Pancreas (tissue), 10 donors: ENCODE data around the gene ZNF474. TPM values are rescaled to one million over a fixed set of nuclear protein-coding genes. Genes with fewer than 3 reads are reported as not detected.

ENCODE experiments used
- ATAC-seq, 4 donors: fragments of 200-7000 bp; cut with Tn5 transposase; one replicate each; pipeline versions ENCODE4 v1.8.0 to v1.9.1; 2020; ENCODE audit warnings: mild to moderate bottlenecking in 4 of 4, moderate library complexity in 4 of 4
- DNase-seq, 6 donors: peaks; one replicate each; pipeline ENCODE4 v3.0.0-alpha.2; 2020
- FAIRE-seq: peaks from 2 replicates; lab custom pipeline; 2012; peaks lifted over from hg19 to GRCh38; lab: Jason Lieb, UNC
- H3K27ac ChIP-seq, 4 donors: fragments of 200-600 bp; sonication (generic); 1 replicate in 3 of 4; 2 replicates in 1 of 4; pipeline versions ENCODE4 v1.5.0 to v1.8.0; 2020
- H3K27me3 ChIP-seq, 4 donors: fragments of 200-600 bp; one replicate each; pipeline ENCODE4 v1.8.0; 2021
- H3K36me3 ChIP-seq, 3 donors: fragments of 200-600 bp; sonication (generic) in 1 of 3; one replicate each; pipeline versions ENCODE4 v1.5.0 to v1.8.0; 2020 to 2021
- H3K4me1 ChIP-seq, 3 donors: fragments of 200-600 bp; one replicate each; pipeline ENCODE4 v1.8.0; 2021
- H3K4me3 ChIP-seq, 4 donors: fragments of 200-600 bp; sonication (generic) in 2 of 4; one replicate each; pipeline versions ENCODE4 v1.5.0 to v1.8.0; 2020 to 2021
- H3K9me3 ChIP-seq, 4 donors: fragments of 200-600 bp; one replicate each; pipeline ENCODE4 v1.8.0; 2021
- CTCF ChIP-seq, 4 donors: fragments of 200-600 bp; sonication (generic) in 3 of 4; IDR thresholded peaks; one replicate each; pipeline versions ENCODE4 v1.5.0 to v1.8.0; 2021; ENCODE audit warnings: antibody characterized with exemption in 4 of 4
- intact Hi-C, 3 donors: fragments of 100-400 bp; cut with DNase I; formaldehyde crosslinking; loops; one replicate each; pipeline versions ENCODE4 v1.11.1 to v1.14.2; 2022
- polyA plus RNA-seq, 2 donors: library from polyadenylated mRNA; stranded (reverse); fragments of 200-250 nt; gene quantifications; one replicate each; pipeline ENCODE4 v1.2.3, GENCODE V29; 2013
- total RNA-seq, 6 donors: library from RNA; stranded (reverse); fragmentation: NEBNext Ultra II Directional in 4 of 6; extraction: Animal tissue kit (Norgen Biotek cat#: 25700) in 4 of 6; gene quantifications; one replicate each; pipeline versions ENCODE4 v1.2.1 to v1.2.4, GENCODE V29; 2021 to 2023
- donor health status: healthy with polysubstance abuse.
- donor health status: DM: no; HTN: no; CAD: no; lungs with moderate emphysema.
- donor health status: DM: no; HTN: no; CAD: no.
- donor health status: control.
- donor health status: control.
- donor health status: Bipolar disorder and iron deficiency.
- donor health status: DM: yes; HTN: yes; CAD: no.
- donor health status: DM: no; HTN: no; CAD: no.
- donor health status: DM: no; HTN: no; CAD: no.
- donor health status: DM: yes; HTN: yes; CAD: no.

ZNF474 gene
- total and polyA plus RNA-seq, 8 donors = 0.08 to 0.56 (median 0.12) TPM; not detected in 5

GRCh38 chr5:122202952-122203351 lies 73.6 kb downstream of the ZNF474 start:
- Histone ChIP-seq H3K4me3 (no peak overlapping the region), H3K27ac (no peak overlapping the region), H3K4me1 (no peaks in the 10 kb centered on the region), H3K9me3 (no peaks in the 10 kb centered on the region), H3K27me3 (no peaks in the 10 kb centered on the region), H3K36me3 (no peaks in the 10 kb centered on the region)
- no peak for DNase-seq
- ATAC-seq = no peak
- intact Hi-C loops = no loop called here
- TF ChIP-seq CTCF (IDR thresholded peaks at IDR 0.05) = no peak
- FAIRE-seq = no peak

Other genes with a start within 250 kb of the ZNF474 start
- 1 to 10 TPM; 2.5 to 7.3 (median 4.5) TPM for gene SRFBP1, start 167.6 kb upstream of the ZNF474 start, total RNA-seq
- gene SRFBP1, start 167.6 kb upstream of the ZNF474 start, polyA plus RNA-seq = 1 to 10 TPM; 1.2 to 2.4 TPM
- gene LOX, start 51.3 kb upstream of the ZNF474 start, total RNA-seq = 10 to 100 TPM in 1 of 6 donors, 1 to 10 TPM in 5; 1.2 to 14.8 (median 4.7) TPM
- gene LOX, start 51.3 kb upstream of the ZNF474 start, polyA plus RNA-seq = 1 to 10 TPM in 1 of 2 donors, under 1 TPM in 1; 0.65 to 1.4 TPM
- gene SNCAIP, start 182.7 kb downstream of the ZNF474 start, total RNA-seq = 1 to 10 TPM in 1 of 6 donors, under 1 TPM in 4, not detected in 1; 0.03 to 1.1 (median 0.26) TPM
- gene SNCAIP, start 182.7 kb downstream of the ZNF474 start, polyA plus RNA-seq = under 1 TPM; 0.28 to 0.49 TPM